ENCODE results near the gene CHMP2A.

DNA sequence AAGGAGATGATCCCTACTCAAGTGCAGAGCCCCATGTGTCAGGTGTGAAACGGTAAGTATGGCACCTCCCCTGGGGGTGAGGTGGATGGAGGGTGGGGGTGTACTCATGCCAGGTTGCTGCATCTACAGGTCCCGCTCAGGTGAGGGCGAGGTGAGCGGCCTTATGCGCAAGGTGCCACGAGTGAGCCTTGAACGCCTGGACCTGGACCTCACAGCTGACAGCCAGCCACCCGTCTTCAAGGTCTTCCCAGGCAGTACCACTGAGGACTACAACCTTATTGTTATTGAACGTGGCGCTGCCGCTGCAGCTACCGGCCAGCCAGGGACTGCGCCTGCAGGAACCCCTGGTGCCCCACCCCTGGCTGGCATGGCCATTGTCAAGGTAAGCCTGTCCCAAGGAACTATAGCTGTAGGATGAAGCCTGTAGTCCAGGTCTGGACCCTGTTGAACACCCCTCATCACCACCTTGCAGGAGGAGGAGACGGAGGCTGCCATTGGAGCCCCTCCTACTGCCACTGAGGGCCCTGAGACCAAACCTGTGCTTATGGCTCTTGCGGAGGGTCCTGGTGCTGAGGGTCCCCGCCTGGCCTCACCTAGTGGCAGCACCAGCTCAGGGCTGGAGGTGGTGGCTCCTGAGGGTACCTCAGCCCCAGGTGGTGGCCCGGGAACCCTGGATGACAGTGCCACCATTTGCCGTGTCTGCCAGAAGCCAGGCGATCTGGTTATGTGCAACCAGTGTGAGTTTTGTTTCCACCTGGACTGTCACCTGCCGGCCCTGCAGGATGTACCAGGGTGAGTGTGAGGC, 5.8 kb downstream of the CHMP2A start:
- TF ChIP-seq, protein P1, sequence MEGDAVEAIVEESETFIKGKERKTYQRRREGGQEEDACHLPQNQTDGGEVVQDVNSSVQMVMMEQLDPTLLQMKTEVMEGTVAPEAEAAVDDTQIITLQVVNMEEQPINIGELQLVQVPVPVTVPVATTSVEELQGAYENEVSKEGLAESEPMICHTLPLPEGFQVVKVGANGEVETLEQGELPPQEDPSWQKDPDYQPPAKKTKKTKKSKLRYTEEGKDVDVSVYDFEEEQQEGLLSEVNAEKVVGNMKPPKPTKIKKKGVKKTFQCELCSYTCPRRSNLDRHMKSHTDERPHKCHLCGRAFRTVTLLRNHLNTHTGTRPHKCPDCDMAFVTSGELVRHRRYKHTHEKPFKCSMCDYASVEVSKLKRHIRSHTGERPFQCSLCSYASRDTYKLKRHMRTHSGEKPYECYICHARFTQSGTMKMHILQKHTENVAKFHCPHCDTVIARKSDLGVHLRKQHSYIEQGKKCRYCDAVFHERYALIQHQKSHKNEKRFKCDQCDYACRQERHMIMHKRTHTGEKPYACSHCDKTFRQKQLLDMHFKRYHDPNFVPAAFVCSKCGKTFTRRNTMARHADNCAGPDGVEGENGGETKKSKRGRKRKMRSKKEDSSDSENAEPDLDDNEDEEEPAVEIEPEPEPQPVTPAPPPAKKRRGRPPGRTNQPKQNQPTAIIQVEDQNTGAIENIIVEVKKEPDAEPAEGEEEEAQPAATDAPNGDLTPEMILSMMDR (IDR thresholded peaks at IDR 0.05) = no peak
- TF ChIP-seq POLR2A (IDR thresholded peaks at IDR 0.05) = no peak
